GM21360 (cell line): ENCODE data around the gene COPS9.

Source experiments
- ATAC-seq: cut with Tn5 transposase; IDR thresholded peaks from one replicate; pipeline ENCODE4 v1.9.1; 2021; ENCODE audit warnings: mild to moderate bottlenecking, moderate library complexity; ENCODE audit not compliant: unreplicated experiment

The COPS9 gene

GRCh38 chr2:240166761-240167587, 30.9 kb upstream of the COPS9 start:
- ATAC-seq, result no peak

DNA sequence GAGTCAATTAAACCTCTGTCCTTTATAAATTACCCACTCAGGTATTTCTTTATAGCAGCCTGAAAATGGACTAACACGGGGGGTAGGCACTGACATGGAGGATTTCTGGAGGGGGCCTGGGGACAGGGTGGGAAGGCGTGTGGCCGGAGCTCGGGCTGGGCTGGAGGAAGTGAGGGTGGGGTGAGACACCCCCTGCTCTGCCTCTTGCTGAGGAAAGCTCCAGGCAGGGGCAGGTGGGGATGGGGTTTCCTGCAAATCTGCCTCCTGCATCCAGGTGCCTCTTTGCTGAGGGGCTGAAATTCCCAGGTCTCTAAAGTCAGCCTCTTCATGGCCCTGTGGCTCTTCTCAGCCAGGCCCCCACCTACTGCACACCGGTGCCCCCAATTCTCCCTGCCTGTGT, 30.1 kb upstream of the COPS9 start:
- ATAC-seq, result no peak

GRCh38 chr2:240165661-240166060, 29.6 kb upstream of the COPS9 start:
- no peak for ATAC-seq

DNA sequence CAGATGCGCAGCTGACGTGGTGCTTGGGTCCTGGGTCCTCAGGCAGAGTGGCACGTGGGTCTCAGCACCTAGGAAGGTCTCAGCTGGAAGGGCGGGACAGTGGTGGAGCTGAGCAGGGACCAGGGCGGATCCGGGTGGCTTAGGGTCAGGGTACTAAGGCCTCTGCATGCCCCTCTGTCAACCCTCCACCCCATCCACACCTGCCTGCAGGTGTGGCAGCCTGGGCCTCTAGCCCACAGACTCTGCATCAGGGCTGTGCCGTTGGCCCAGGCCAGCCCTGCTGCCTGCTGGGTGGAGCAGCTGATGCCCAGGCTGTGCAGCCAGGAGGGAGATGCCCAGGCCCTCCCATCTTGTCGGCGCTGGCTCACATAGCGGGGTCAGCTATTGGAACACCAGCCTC, 28.9 kb upstream of the COPS9 start:
- no peak for ATAC-seq

GRCh38 chr2:240164586-240164985, 28.5 kb upstream of the COPS9 start:
- no peak for ATAC-seq

GRCh38 chr2:240163844-240164574, 27.9 kb upstream of the COPS9 start:
- no peak for ATAC-seq

- ATAC-seq, result no peak
Measured at GRCh38 chr2:240162939-240163714, 27.0 kb upstream of the COPS9 start.

DNA sequence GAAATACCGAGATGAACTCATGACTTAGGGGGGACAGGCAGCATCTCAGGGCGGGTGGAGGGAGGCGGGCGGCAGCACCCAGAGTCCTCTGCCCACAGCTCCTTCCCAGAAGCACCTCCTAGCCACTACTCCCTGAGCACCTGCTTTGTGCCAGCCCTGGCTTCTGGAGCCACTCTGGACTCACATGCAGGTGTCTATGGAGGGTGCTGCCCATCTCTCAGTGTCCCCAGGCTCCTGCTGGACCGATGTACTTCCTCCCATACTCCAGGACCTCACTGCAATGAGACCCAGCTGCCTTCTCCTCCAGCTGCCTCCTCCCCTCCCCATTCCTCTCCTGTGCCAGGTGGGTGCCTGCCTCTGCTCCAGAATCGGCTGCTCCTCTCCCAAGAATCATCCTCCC, 26.4 kb upstream of the COPS9 start:
- no peak for ATAC-seq

DNA sequence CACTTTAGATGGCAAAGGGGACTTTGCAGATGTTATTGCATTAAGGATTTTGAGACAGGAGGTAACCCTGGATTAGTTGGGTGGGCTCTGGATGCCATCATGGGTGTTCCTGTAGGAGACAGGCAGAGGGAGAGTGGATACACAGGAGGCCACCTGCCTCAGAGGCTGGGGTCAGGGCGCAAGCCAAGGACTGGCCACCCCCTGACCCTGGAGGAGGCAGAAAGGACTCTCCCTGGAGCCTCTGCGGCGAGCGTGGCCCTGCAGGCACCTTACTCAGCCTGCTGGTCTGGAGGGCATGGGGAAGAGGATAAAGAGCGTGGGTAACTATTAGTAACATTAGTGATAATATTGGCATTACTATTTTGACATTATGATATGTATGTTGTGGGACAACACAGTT, 25.9 kb upstream of the COPS9 start:
- ATAC-seq, result no peak

- no peak for ATAC-seq
Measured at GRCh38 chr2:240161087-240161750, 25.1 kb upstream of the COPS9 start.

GRCh38 chr2:240160291-240161086, 24.4 kb upstream of the COPS9 start:
- ATAC-seq, result no peak

DNA sequence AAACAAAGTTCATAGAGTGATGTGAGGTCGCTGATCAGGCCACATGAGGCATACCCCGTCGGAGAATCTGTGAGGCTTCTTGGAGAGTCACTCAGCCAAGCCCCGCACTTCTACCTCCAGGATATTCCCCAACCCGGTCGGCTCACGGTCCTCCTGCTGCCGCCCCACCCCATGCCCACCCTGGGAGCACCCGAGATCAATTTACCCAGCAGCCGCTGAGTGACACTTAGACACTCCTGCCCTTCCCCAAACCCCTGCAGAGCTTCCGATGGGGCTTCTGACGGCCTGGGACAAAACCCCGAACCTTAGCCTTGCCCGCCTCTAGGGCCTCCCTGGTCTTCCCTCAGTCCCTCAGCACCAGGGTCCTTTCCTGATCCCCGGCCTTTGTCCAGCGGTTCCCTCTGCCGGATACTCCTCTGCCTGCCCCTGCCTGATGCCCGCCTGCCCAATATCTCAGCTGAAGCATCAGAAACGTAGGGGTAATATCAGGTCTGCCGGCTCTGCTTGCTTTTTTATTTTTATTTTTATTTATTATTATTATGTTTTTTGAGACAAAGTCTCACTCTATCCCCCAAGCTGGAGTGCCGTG, 23.2 kb upstream of the COPS9 start:
- ATAC-seq, result no peak

- no peak for ATAC-seq
Measured at GRCh38 chr2:240157147-240157470, 21.0 kb upstream of the COPS9 start.

DNA sequence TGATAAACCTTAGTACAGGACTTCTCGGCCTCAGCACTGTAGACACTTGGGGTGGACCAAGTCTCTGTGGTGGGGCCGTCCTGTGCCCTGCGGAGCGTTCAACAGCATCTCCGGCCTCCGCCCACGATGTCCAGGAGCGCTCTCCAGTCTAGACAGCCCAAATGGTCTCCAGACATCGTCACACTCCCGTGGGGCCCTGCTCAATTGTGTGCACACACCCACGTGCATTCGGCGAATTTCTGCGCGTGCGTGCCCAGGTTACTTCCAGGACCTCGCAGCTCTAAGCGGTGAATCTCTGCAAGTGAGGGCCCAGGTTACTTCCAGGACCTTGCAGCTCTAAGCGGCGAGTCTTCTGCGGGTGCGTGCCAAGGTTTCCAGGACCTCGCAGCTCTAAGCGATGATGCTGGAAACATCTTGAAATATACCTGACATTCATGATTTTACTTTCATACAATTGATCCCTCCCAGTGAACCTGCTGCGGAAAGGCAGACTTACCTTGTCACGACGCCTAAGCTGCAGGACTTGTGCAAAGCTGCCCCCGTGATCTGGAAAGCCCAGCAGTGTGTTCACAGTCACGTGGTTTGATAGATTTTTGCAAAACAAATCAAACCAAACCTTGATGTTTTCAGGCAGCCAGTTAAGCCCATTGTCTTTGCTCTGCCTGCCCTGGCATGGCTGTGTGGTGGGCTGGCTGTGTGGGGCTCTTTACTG, 20.5 kb upstream of the COPS9 start:
- no peak for ATAC-seq

- ATAC-seq, result no peak
Measured at GRCh38 chr2:240155745-240156390, 19.8 kb upstream of the COPS9 start.

DNA sequence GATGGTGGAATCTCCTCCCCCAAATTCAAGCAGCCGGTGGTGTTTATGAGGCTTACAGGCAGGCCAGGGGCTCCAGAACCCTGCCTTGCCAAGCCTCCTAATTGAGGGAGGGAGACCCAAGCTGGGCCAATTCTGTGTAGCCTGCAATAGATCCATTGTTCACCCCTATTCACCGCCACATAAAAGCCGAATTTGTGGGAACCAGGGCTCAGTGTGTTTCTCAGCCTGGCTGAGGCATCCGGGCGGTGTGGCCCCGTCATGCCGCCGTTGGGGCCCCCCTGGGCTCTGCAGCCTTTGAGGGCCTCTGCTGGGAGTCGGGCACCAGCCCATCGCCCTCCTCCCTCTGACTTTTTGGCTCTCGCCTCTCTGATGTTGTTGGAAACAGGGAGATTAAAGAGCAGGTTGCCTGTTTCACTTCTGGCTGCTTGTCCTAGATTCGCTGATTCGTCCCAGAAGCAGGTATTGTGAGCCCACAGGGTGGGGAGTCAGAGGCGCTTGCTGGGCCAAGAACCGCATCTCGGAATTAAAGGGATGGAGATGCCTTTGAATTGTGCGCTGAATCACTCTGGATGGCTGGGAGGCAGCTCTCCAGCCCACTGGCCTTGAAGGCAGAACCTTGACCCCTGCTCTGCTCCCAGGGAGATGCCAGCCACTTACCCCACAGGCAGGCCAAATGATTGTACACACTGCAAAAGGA, 19.1 kb upstream of the COPS9 start:
- ATAC-seq, result no peak

- no peak for ATAC-seq
Measured at GRCh38 chr2:240154606-240155005, 18.5 kb upstream of the COPS9 start.

GRCh38 chr2:240153418-240153817, 17.3 kb upstream of the COPS9 start:
- no peak for ATAC-seq
